Kidney (tissue), 14 donors: ENCODE measurements around the gene WNT7A. TPM values are rescaled to one million over a fixed set of nuclear protein-coding genes. Genes with fewer than 3 reads are reported as not detected.

Experiments
- DNase-seq, 5 donors: peaks; one replicate each; pipeline ENCODE4 v3.0.0-alpha.2; 2013 to 2020
- FAIRE-seq: peaks from 2 replicates; lab custom pipeline; 2012; peaks lifted over from hg19 to GRCh38; lab: Jason Lieb, UNC
- H3K27ac ChIP-seq, 2 donors: one replicate each; pipeline ENCODE4 v1.7.0; 2013; ENCODE audit warnings: low read depth in 2 of 2, low read length in 2 of 2, inconsistent platforms in 1 of 2
- H3K27me3 ChIP-seq: one replicate; pipeline ENCODE4 v1.7.1; 2013; ENCODE audit warnings: low read length, inconsistent platforms; ENCODE audit not compliant: control insufficient read depth, insufficient read depth
- H3K36me3 ChIP-seq, 3 donors: one replicate each; pipeline versions ENCODE4 v1.7.0 to v1.7.1; 2013; ENCODE audit warnings: low read length in 3 of 3, control low read depth in 1 of 3, inconsistent platforms in 1 of 3; ENCODE audit not compliant: insufficient read depth in 3 of 3, control insufficient read depth in 2 of 3
- H3K4me1 ChIP-seq, 3 donors: one replicate each; pipeline versions ENCODE4 v1.7.0 to v1.7.1; 2013; ENCODE audit warnings: low read length in 3 of 3, inconsistent platforms in 1 of 3, low read depth in 1 of 3; ENCODE audit not compliant: control insufficient read depth in 2 of 3, insufficient read depth in 2 of 3
- H3K4me3 ChIP-seq, 3 donors: one replicate each; pipeline versions ENCODE4 v1.7.0 to v1.8.1; 2013; ENCODE audit warnings: low read length in 3 of 3, control low read depth in 1 of 3, inconsistent platforms in 1 of 3
- H3K9ac ChIP-seq, 3 donors: one replicate each; pipeline versions ENCODE4 v1.7.0 to v1.7.1; 2013; ENCODE audit warnings: low read length in 3 of 3, control low read depth in 1 of 3, inconsistent platforms in 1 of 3
- H3K9me3 ChIP-seq, 3 donors: one replicate each; pipeline versions ENCODE4 v1.7.0 to v1.7.1; 2013; ENCODE audit warnings: low read length in 3 of 3, control low read depth in 1 of 3, inconsistent platforms in 1 of 3; ENCODE audit not compliant: control insufficient read depth in 2 of 3, insufficient read depth in 1 of 3
- intact Hi-C: fragments of 100-400 bp; cut with DNase I; formaldehyde crosslinking; loops from one replicate; pipeline ENCODE4 v1.11.1; 2022
- polyA plus RNA-seq: library from polyadenylated mRNA; stranded (reverse); fragments of 350-450 nt; fragmentation: Illumina TruSeq; extraction: RNeasy Lipid Tissue Mini Kit (QIAGEN cat#74804); gene quantifications from one replicate; pipeline ENCODE4 v1.2.3, GENCODE V29; 2014; ENCODE audit warnings: low read depth, low replicate concordance; ENCODE audit not compliant: insufficient read depth
- total RNA-seq: library from RNA; stranded (reverse); fragmentation: NEBNext Ultra II Directional; extraction: Animal tissue kit (Norgen Biotek cat#: 25700); gene quantifications from one replicate; pipeline ENCODE4 v1.2.1, GENCODE V29; 2021
- TF ChIP-seq, protein P1 (sequence below): IDR thresholded peaks from 3 replicates; pipeline ENCODE4 v1.5.1; 2012; ENCODE audit warnings: mild to moderate bottlenecking, moderate library complexity, borderline replicate concordance; ENCODE audit not compliant: insufficient read depth; ENCODE audit errors: extremely low read depth
- donor health status: control.
- donor health status: control.
- donor health status: control.
- donor health status: control.
- donor health status: control.
- donor health status: DM: yes; HTN: yes; CAD: no.
- donor health status: Normal renal cell carcinoma (clear cell type).

WNT7A gene
- total and polyA plus RNA-seq, 2 donors from 2014 or later: 0.13 to 3.3 TPM

GRCh38 chr3:13769422-13769821 lies 110.4 kb downstream of the WNT7A start:
- no peak overlapping the region for H3K4me3 ChIP-seq
- FAIRE-seq (no peak), DNase-seq (no peak)
- no peak overlapping the region for H3K27ac ChIP-seq
- intact Hi-C loops: no loop called here
- H3K36me3 ChIP-seq: no peaks in the 10 kb centered on the region
- no peaks in the 10 kb centered on the region for H3K4me1 ChIP-seq
- TF ChIP-seq, protein P1, sequence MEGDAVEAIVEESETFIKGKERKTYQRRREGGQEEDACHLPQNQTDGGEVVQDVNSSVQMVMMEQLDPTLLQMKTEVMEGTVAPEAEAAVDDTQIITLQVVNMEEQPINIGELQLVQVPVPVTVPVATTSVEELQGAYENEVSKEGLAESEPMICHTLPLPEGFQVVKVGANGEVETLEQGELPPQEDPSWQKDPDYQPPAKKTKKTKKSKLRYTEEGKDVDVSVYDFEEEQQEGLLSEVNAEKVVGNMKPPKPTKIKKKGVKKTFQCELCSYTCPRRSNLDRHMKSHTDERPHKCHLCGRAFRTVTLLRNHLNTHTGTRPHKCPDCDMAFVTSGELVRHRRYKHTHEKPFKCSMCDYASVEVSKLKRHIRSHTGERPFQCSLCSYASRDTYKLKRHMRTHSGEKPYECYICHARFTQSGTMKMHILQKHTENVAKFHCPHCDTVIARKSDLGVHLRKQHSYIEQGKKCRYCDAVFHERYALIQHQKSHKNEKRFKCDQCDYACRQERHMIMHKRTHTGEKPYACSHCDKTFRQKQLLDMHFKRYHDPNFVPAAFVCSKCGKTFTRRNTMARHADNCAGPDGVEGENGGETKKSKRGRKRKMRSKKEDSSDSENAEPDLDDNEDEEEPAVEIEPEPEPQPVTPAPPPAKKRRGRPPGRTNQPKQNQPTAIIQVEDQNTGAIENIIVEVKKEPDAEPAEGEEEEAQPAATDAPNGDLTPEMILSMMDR: no peak
- H3K27me3 ChIP-seq: no peaks in the 10 kb centered on the region
- H3K9ac ChIP-seq: no peak overlapping the region
- H3K9me3 ChIP-seq: peaks cover 0 to 3% (median 0%) of the 10 kb centered on the region in 3 donors

- no peaks in the 10 kb centered on the region for H3K27me3 ChIP-seq
- DNase-seq (no peak), FAIRE-seq (no peak)
- H3K9me3 ChIP-seq: peaks cover 0 to 3% (median 0%) of the 10 kb centered on the region in 3 donors
- H3K4me1 ChIP-seq: no peaks in the 10 kb centered on the region
- H3K27ac ChIP-seq: no peak overlapping the region
- TF ChIP-seq, protein P1: no peak
- no peak overlapping the region for H3K4me3 ChIP-seq
- intact Hi-C loops: no loop called here
- H3K36me3 ChIP-seq: no peaks in the 10 kb centered on the region
- H3K9ac ChIP-seq: no peak overlapping the region
Measured at GRCh38 chr3:13768453-13768852, 111.4 kb downstream of the WNT7A start.

- intact Hi-C loops: no loop called here
- no peak overlapping the region for H3K4me3 ChIP-seq
- peaks cover 0 to 3% (median 0%) of the 10 kb centered on the region in 3 donors for H3K9me3 ChIP-seq
- H3K9ac ChIP-seq: no peak overlapping the region
- no peak for FAIRE-seq
- TF ChIP-seq, protein P1: no peak
- H3K27me3 ChIP-seq: no peaks in the 10 kb centered on the region
- H3K27ac ChIP-seq: no peak overlapping the region
- no peaks in the 10 kb centered on the region for H3K36me3 ChIP-seq
- no peaks in the 10 kb centered on the region for H3K4me1 ChIP-seq
- DNase-seq: no peak
Measured at GRCh38 chr3:13767896-13768295, 112.0 kb downstream of the WNT7A start.

DNA sequence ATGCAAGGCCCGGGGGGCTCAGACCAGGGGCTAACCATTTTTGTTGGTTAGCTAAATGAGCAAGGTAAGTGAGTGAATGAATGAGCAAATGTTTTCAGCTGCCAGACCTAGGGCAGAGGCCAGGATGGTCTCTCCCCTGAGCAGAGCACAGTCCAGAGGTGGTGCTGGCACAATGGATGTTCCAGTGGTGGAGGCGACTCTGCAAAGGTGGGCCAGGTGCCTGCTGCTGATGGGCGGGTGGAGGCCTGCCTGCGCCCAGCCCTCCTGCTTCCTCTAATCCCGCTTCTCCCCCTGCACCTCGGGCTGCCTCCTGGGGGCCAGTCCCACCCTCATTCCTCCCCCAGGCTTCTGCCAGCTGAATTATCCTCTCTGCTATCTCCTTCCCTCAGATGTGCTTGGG lies 112.8 kb downstream of the WNT7A start:
- Histone ChIP-seq H3K4me1 (no peaks in the 10 kb centered on the region), H3K9ac (no peak overlapping the region), H3K27me3 (no peaks in the 10 kb centered on the region), H3K4me3 (no peak overlapping the region), H3K27ac (no peak overlapping the region), H3K36me3 (no peaks in the 10 kb centered on the region), H3K9me3 (peaks cover 0 to 5% (median 3%) of the 10 kb centered on the region in 3 donors)
- TF ChIP-seq, protein P1: no peak
- DNase-seq (no peak), FAIRE-seq (no peak)
- intact Hi-C loops: no loop called here
